Chondrocyte (in vitro differentiated cells): Measurements from ENCODE around the gene PTPDC1. TPM values are rescaled to one million over a fixed set of nuclear protein-coding genes. Genes with fewer than 3 reads are reported as not detected.

ENCODE experiments used
- DNase-seq: peaks from one replicate; pipeline ENCODE4 v3.0.0; 2021; ENCODE audit warnings: mixed read lengths, low spot score
- H3K27ac Mint-ChIP-seq: one replicate; pipeline ENCODE4 v1.8.0; 2021; ENCODE audit warnings: mild to moderate bottlenecking, moderate library complexity, mixed read lengths; ENCODE audit not compliant: unreplicated experiment
- H3K27me3 Mint-ChIP-seq: 2 replicates; pipeline ENCODE4 v1.8.0; 2021; ENCODE audit warnings: low read depth, mixed read lengths
- H3K36me3 Mint-ChIP-seq: 2 replicates; pipeline ENCODE4 v1.8.0; 2021; ENCODE audit warnings: low read depth, mixed read lengths
- H3K4me1 Mint-ChIP-seq: 2 replicates; pipeline ENCODE4 v1.8.0; 2021; ENCODE audit warnings: low read depth, mild to moderate bottlenecking, mixed read lengths
- H3K4me3 Mint-ChIP-seq: one replicate; pipeline ENCODE4 v1.8.0; 2021; ENCODE audit warnings: mild to moderate bottlenecking, moderate library complexity, mixed read lengths; ENCODE audit not compliant: unreplicated experiment
- H3K9me3 Mint-ChIP-seq: 2 replicates; pipeline ENCODE4 v1.8.0; 2021; ENCODE audit warnings: low read depth, mixed read lengths
- CTCF ChIP-seq: fragments of 200-600 bp; sonication (generic); IDR thresholded peaks from 2 replicates; pipeline ENCODE4 v1.5.0; 2021; ENCODE audit warnings: antibody characterized with exemption, mild to moderate bottlenecking, moderate library complexity
- total RNA-seq: library from RNA; stranded (reverse); gene quantifications from 3 replicates; pipeline ENCODE4 v1.2.1, GENCODE V29; 2021

The PTPDC1 gene
- total RNA-seq, 1 donor from 2014 or later: 16.0 TPM

GRCh38 chr9:94120854-94121376 is 36.7 kb downstream of the PTPDC1 start:
- TF ChIP-seq CTCF: no peak
- Mint-ChIP-seq H3K27ac (no peak overlapping the region), H3K27me3 (no peaks in the 10 kb centered on the region), H3K36me3 (peaks cover 21% of the 10 kb centered on the region), H3K9me3 (peaks cover 17% of the 10 kb centered on the region), H3K4me1 (no peaks in the 10 kb centered on the region), H3K4me3 (no peak overlapping the region)
- DNase-seq: no peak

- Mint-ChIP-seq H3K9me3 (peaks cover 41% of the 10 kb centered on the region), H3K4me3 (no peak overlapping the region), H3K27me3 (no peaks in the 10 kb centered on the region), H3K36me3 (peaks cover 32% of the 10 kb centered on the region), H3K27ac (no peak overlapping the region), H3K4me1 (no peaks in the 10 kb centered on the region)
- TF ChIP-seq CTCF: no peak
- DNase-seq: no peak
These were observed 42.6 kb downstream of the PTPDC1 start for GRCh38 chr9:94126844-94127243.

GRCh38 chr9:94127806-94128205 is 43.5 kb downstream of the PTPDC1 start:
- DNase-seq: no peak
- Mint-ChIP-seq H3K4me3 (no peak overlapping the region), H3K27ac (no peak overlapping the region), H3K4me1 (no peaks in the 10 kb centered on the region), H3K36me3 (peaks cover 32% of the 10 kb centered on the region), H3K9me3 (peaks cover 41% of the 10 kb centered on the region), H3K27me3 (no peaks in the 10 kb centered on the region)
- no peak for TF ChIP-seq CTCF

- no peak for TF ChIP-seq CTCF
- no peak overlapping the region for H3K27ac Mint-ChIP-seq
- H3K36me3 Mint-ChIP-seq: peaks cover 30% of the 10 kb centered on the region
- DNase-seq: no peak
- peaks cover 38% of the 10 kb centered on the region for H3K9me3 Mint-ChIP-seq
- no peaks in the 10 kb centered on the region for H3K27me3 Mint-ChIP-seq
- no peak overlapping the region for H3K4me3 Mint-ChIP-seq
- H3K4me1 Mint-ChIP-seq: peaks cover 3% of the 10 kb centered on the region
These were observed 44.3 kb downstream of the PTPDC1 start for GRCh38 chr9:94128580-94128979.

GRCh38 chr9:94134629-94135028 is 50.4 kb downstream of the PTPDC1 start:
- Mint-ChIP-seq H3K4me3 (peak overlapping the region; percentile 24), H3K4me1 (peaks cover 61% of the 10 kb centered on the region), H3K27me3 (no peaks in the 10 kb centered on the region), H3K36me3 (no peaks in the 10 kb centered on the region), H3K9me3 (peaks cover 4% of the 10 kb centered on the region), H3K27ac (peak overlapping the region; percentile 78)
- DNase-seq: no peak
- TF ChIP-seq CTCF: no peak
